Measurements from ENCODE around the gene GJA1.

- TF ChIP-seq ZNF614 (CRISPR knock-in tag; IDR thresholded peaks at IDR 0.05; ENCODE audit: borderline replicate concordance), result no peak
- TF ChIP-seq NFE2 (CRISPR knock-in tag; IDR thresholded peaks at IDR 0.05), result no peak
- no peak for TF ChIP-seq ZNF383 (CRISPR knock-in tag; IDR thresholded peaks at IDR 0.05; ENCODE audit: borderline replicate concordance)
- TF ChIP-seq ASH2L (IDR thresholded peaks at IDR 0.05; ENCODE audit: insufficient read length, low read depth, low read length), result no peak
- TF ChIP-seq EZH2 (conservative IDR thresholded peaks at IDR 0.05; ENCODE audit: low read depth, low read length), result no peak
- TF ChIP-seq ZNF850 (CRISPR knock-in tag; conservative IDR thresholded peaks at IDR 0.05), result no peak
- TF ChIP-seq, protein P1, sequence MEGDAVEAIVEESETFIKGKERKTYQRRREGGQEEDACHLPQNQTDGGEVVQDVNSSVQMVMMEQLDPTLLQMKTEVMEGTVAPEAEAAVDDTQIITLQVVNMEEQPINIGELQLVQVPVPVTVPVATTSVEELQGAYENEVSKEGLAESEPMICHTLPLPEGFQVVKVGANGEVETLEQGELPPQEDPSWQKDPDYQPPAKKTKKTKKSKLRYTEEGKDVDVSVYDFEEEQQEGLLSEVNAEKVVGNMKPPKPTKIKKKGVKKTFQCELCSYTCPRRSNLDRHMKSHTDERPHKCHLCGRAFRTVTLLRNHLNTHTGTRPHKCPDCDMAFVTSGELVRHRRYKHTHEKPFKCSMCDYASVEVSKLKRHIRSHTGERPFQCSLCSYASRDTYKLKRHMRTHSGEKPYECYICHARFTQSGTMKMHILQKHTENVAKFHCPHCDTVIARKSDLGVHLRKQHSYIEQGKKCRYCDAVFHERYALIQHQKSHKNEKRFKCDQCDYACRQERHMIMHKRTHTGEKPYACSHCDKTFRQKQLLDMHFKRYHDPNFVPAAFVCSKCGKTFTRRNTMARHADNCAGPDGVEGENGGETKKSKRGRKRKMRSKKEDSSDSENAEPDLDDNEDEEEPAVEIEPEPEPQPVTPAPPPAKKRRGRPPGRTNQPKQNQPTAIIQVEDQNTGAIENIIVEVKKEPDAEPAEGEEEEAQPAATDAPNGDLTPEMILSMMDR (CRISPR knock-in tag; IDR thresholded peaks at IDR 0.05), result no peak
- TF ChIP-seq GTF3A (CRISPR knock-in tag; conservative IDR thresholded peaks at IDR 0.05), result no peak
These were observed 41.5 kb upstream of the GJA1 start for GRCh38 chr6:121393731-121394505.
